ENCODE results near the gene NT5C1B.

DNA sequence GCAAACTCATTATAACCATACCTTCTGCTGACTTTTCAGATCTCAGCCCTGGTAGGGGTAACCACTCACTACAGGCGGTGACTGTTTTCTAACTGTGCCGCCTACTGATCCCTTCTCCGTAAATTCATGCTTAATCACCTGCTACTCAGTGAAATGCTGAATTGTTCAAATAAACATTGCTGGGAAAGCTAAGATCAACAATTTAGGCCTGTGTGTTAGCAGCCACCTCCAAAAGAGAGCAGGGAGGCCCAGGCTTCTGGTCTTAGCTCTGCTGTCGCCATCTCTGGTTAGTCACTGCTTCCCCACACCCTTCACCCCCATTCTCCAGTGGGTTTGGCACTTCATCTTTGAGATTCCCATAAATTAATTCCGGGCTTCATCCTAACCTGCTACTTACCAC is 21.8 kb upstream of the NT5C1B start:
- TF ChIP-seq, protein P1, sequence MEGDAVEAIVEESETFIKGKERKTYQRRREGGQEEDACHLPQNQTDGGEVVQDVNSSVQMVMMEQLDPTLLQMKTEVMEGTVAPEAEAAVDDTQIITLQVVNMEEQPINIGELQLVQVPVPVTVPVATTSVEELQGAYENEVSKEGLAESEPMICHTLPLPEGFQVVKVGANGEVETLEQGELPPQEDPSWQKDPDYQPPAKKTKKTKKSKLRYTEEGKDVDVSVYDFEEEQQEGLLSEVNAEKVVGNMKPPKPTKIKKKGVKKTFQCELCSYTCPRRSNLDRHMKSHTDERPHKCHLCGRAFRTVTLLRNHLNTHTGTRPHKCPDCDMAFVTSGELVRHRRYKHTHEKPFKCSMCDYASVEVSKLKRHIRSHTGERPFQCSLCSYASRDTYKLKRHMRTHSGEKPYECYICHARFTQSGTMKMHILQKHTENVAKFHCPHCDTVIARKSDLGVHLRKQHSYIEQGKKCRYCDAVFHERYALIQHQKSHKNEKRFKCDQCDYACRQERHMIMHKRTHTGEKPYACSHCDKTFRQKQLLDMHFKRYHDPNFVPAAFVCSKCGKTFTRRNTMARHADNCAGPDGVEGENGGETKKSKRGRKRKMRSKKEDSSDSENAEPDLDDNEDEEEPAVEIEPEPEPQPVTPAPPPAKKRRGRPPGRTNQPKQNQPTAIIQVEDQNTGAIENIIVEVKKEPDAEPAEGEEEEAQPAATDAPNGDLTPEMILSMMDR (IDR thresholded peaks at IDR 0.05): no peak
- TF ChIP-seq POLR2AphosphoS5 (IDR thresholded peaks at IDR 0.05) (no peak), POLR2A (IDR thresholded peaks at IDR 0.05) (no peak)
